ENCODE data around the gene CEP57. TPM values are rescaled to one million over a fixed set of nuclear protein-coding genes. Genes with fewer than 3 reads are reported as not detected.
A peak's percentile ranks its signal among the peaks of the same experiment; 100 is the strongest.

The CEP57 gene
- polyA plus RNA-seq, 1 donor (not counting 4 experiments of a cell fraction or from before 2014, with no cell fraction given), result 27.1 TPM

- TF ChIP-seq CTCF (optimal IDR thresholded peaks at IDR 0.05 in 1 of 3, IDR thresholded peaks at IDR 0.05 in 1 of 3, conservative IDR thresholded peaks at IDR 0.05 in 1 of 3; ENCODE audit: extremely low read depth in 1 of 3, insufficient read depth in 2 of 3, low read length in 3 of 3) (no peak), EZH2 (IDR thresholded peaks at IDR 0.05; ENCODE audit: low read length) (no peak)
- Histone ChIP-seq H3K4me3 (ENCODE audit: control insufficient read depth in 2 of 3, extremely low read depth in 1 of 3, insufficient read depth in 2 of 3, low read depth in 1 of 3, low read length in 3 of 3) (no peak overlapping the region), H3K4me2 (ENCODE audit: control insufficient read depth, extremely low read depth, insufficient read depth, low read depth, low read length) (peak overlapping the region; percentile 48), H3K9me1 (ENCODE audit: control insufficient read depth, extremely low read depth, insufficient read depth, low read length) (no peaks in the 10 kb centered on the region), H3K36me3 (ENCODE audit: control insufficient read depth in 2 of 2, extremely low read depth in 1 of 2, insufficient read depth in 2 of 2, low read length in 2 of 2) (no peaks in the 10 kb centered on the region), H3K9ac (ENCODE audit: control insufficient read depth, extremely low read depth, insufficient read depth, low read length) (no peak overlapping the region), H3K27ac (ENCODE audit: control insufficient read depth, insufficient read depth, low read length) (peak overlapping the region; percentile 36), H3K9me3 (ENCODE audit: control insufficient read depth, low read depth, low read length) (no peaks in the 10 kb centered on the region), H2AFZ (ENCODE audit: control insufficient read depth, low read length) (peak overlapping the region; percentile 30), H3K4me1 (ENCODE audit: control insufficient read depth, extremely low read depth, insufficient read depth, low read length) (peaks cover 10% of the 10 kb centered on the region), H3K79me2 (ENCODE audit: control insufficient read depth, insufficient read depth, low read length) (no peaks in the 10 kb centered on the region), H4K20me1 (ENCODE audit: control insufficient read depth, extremely low read depth, insufficient read depth, low read length) (no peaks in the 10 kb centered on the region), H3K27me3 (ENCODE audit: control insufficient read depth, extremely low read depth, insufficient read depth, low read length) (no peaks in the 10 kb centered on the region)
- FAIRE-seq (no peak), DNase-seq (ENCODE audit: low read depth, low spot score) (peak; percentile 46)
- dilution Hi-C loops (cut with MboI; ENCODE audit: extremely low pct_ligation_motif_present, low sequenced_read_pairs), result no loop called here
These were observed 87.0 kb downstream of the CEP57 start for GRCh38 chr11:95877291-95877690.

Small RNAs within 50 kb of the gene (small RNA-seq; reads per million reads assigned to genes)
- gene RNA5SP345 (ENCODE audit: insufficient read length in 3 of 3, low read depth in 3 of 3, low replicate concordance in 1 of 3), result 0 to 0.67 (median 0) reads per million in 3 experiments

Other genes starting within 250 kb of the CEP57 start
- 8.7 to 17.4 TPM (median 10.4 TPM) in 3 replicates for gene FAM76B, start 716 bp upstream of the CEP57 start, polyA plus RNA-seq
- 14.7 to 27.0 TPM (median 24.7 TPM) in 3 replicates for gene MTMR2, start 133.6 kb downstream of the CEP57 start, polyA plus RNA-seq